Astrocyte of the spinal cord (primary cell): Measurements from ENCODE around the gene OSGEPL1.
"Not testable (repeated sequence)": the region's sequence is repeated elsewhere in the genome, so short reads cannot be mapped to it uniquely, and the experiment has no call there.

ENCODE experiments used
- DNase-seq: peaks from one replicate; pipeline ENCODE4 v3.0.0; 2011; ENCODE audit warnings: low read depth, low spot score
- H3K4me3 ChIP-seq: 2 replicates; pipeline ENCODE4 v1.5.1; 2011; ENCODE audit warnings: low read depth, mild to moderate bottlenecking, low read length, moderate library complexity
- CTCF ChIP-seq: IDR thresholded peaks from 2 replicates; pipeline ENCODE4 v1.5.1; 2012; ENCODE audit warnings: low read depth, mild to moderate bottlenecking, low read length, inconsistent platforms
- in situ Hi-C: cut with HindIII; loops from 2 replicates; pipeline ENCODE4 v1.10.0; 2017; ENCODE audit warnings: low sequenced_read_pairs

The OSGEPL1 gene

GRCh38 chr2:189772212-189772611 lies 9.6 kb upstream of the OSGEPL1 start:
- in situ Hi-C loops = no loop called here
- no peak overlapping the region for H3K4me3 ChIP-seq
- no peak for DNase-seq
- TF ChIP-seq CTCF = no peak

GRCh38 chr2:189770590-189771322 lies 8.2 kb upstream of the OSGEPL1 start:
- DNase-seq = no peak
- no peak overlapping the region for H3K4me3 ChIP-seq
- in situ Hi-C loops = no loop called here
- TF ChIP-seq CTCF = no peak

- no peak overlapping the region for H3K4me3 ChIP-seq
- peak; percentile 20 for DNase-seq
- no peak for TF ChIP-seq CTCF
- in situ Hi-C loops = no loop called here
Measured at GRCh38 chr2:189763908-189764661, 1.5 kb upstream of the OSGEPL1 start.

- TF ChIP-seq CTCF = no peak
- no peak for DNase-seq
- peak overlapping the region; percentile 87 for H3K4me3 ChIP-seq
- in situ Hi-C loops = no loop called here
Measured at GRCh38 chr2:189762229-189762550, 402 bp downstream of the OSGEPL1 start.

- in situ Hi-C loops, H3K4me3 ChIP-seq: not testable (repeated sequence)
Measured at GRCh38 chr2:189760154-189760553, 2.4 kb downstream of the OSGEPL1 start.

GRCh38 chr2:189756311-189756952 lies 6.2 kb downstream of the OSGEPL1 start:
- no peak for TF ChIP-seq CTCF
- in situ Hi-C loops = no loop called here
- H3K4me3 ChIP-seq = no peak overlapping the region
- no peak for DNase-seq

More at GRCh38 chr2:189760154-189760553, 2.4 kb downstream of the OSGEPL1 start:
- not testable (repeated sequence) for DNase-seq
